ENCODE results near the gene ZDHHC19. TPM values are rescaled to one million over a fixed set of nuclear protein-coding genes. Genes with fewer than 3 reads are reported as not detected.
"Not testable (repeated sequence)": the region's sequence is repeated elsewhere in the genome, so short reads cannot be mapped to it uniquely, and the experiment has no call there.

Gene ZDHHC19
- total RNA-seq, 4 donors from 2014 or later: not detected

DNA sequence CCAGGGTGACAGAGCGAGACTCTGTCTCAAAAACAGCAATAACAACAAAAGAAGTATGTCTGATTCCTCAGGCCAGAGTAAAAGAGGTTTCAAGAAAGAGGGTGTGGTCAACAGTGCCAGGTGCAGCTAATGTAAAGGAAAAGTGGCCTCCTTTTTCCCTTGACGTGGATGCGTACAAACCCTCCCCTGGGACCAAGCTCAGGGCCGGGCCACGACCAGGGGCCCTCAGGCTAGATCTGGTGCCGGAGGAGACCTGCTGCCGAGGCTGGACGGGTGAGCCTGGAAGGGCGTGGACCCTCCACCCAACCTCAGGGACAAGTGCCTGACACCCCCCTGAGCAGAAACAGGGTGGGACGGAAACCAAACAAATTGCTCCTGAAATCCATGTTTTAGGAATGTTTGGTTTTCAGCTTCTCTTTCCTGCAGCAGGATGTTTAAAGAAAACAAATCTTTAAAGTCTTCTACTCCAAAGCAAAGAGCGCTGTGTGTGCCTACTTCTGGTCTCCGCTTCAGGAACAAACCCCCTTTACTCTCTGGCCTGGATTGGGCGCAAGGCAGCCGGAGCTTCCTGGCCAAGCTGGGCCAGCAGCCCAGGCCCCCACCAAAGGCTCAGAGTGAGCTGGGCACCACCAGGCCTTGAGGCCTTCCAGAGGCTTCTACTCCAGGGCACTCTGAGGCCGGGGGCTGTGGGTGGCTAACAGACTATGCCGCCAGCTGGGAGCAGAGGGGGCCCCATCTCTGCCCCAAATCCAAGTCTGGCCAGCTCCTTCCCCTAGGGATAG is 21.4 kb downstream of the ZDHHC19 start:
- Histone ChIP-seq H3K9me3 (no peaks in the 10 kb centered on the region), H3K4me3 (replicated peaks in 1 of 3) (no peak overlapping the region), H3K27me3 (no peaks in the 10 kb centered on the region), H3K4me1 (no peaks in the 10 kb centered on the region), H3K36me3 (no peaks in the 10 kb centered on the region), H3K27ac (no peak overlapping the region)
- intact Hi-C loops (cut with DNase I): no loop called here
- DNase-seq: no peak
- no peak for TF ChIP-seq POLR2A (IDR thresholded peaks at IDR 0.05)
- no peak for TF ChIP-seq CTCF (IDR thresholded peaks at IDR 0.05)
- WGBS, 2 donors: 78 to 82% methylated on average over 15 to 16 of the region's 16 CpGs

DNA sequence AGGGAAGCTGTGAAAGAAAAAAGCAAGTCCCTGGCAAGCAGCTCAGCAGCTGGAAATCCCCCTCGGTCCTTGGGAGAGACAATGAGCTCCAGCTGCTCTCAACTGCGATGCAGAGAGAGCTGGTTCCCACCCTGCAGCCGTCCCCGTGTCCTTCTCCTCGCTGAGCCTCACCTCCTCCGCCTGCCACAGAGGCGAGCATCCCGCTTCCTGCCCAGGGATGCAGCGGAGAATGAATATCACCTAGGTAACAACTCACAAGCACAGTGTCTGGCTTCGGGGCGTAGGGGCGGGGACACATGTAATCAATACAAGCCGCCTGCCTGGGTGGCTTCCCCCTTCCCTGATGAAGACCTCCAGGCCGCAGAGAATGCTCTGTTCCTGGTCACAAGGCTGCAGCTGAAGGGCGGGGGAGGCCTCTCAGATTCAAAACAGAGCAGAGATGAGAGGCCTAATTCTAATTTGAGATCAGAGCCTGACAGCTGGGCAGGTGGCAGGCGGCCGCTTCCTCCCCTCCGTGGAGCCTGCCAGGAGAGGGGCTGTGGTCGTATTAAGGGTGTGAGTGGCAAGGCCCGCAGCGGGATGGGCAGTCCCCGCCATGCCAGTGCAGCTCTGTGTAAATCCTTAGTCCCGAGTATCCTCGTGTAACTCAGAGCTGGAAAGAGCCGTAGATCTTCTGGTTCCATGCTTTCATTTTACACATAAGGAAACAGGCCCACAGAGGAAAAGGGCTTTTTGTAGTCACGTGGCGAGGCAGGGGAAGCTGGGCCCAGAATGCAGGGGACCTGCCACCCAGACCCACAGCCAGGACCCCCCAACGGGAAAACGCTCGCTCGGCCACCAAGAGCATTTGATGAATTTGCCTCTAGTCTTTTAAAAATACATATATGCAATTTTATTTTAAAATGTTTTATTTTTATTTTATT is 24.3 kb downstream of the ZDHHC19 start:
- no peaks in the 10 kb centered on the region for H3K36me3 ChIP-seq
- H3K4me3 ChIP-seq (replicated peaks in 1 of 3): no peak overlapping the region
- 52 to 53% methylated on average over 28 to 31 of the region's 31 CpGs for WGBS, 2 donors
- H3K27me3 ChIP-seq: no peaks in the 10 kb centered on the region
- intact Hi-C loops (cut with DNase I): no loop called here
- H3K27ac ChIP-seq: no peak overlapping the region
- no peak for DNase-seq
- H3K4me1 ChIP-seq: no peaks in the 10 kb centered on the region
- H3K9me3 ChIP-seq: no peaks in the 10 kb centered on the region
- no peak for TF ChIP-seq POLR2A (IDR thresholded peaks at IDR 0.05)
- TF ChIP-seq CTCF (IDR thresholded peaks at IDR 0.05): no peak

GRCh38 chr3:196184881-196185280 is 26.3 kb downstream of the ZDHHC19 start:
- Histone ChIP-seq H3K27me3 (no peaks in the 10 kb centered on the region), H3K27ac (no peak overlapping the region), H3K9me3 (no peaks in the 10 kb centered on the region), H3K36me3 (no peaks in the 10 kb centered on the region), H3K4me3 (replicated peaks in 1 of 3) (no peak overlapping the region), H3K4me1 (no peaks in the 10 kb centered on the region)
- intact Hi-C loops (cut with DNase I): no loop called here
- 95 to 99% methylated on average over 12 to 15 of the region's 15 CpGs for WGBS, 2 donors
- TF ChIP-seq POLR2A (IDR thresholded peaks at IDR 0.05) (no peak), CTCF (IDR thresholded peaks at IDR 0.05) (no peak)
- no peak for DNase-seq

GRCh38 chr3:196184169-196184432 is 27.1 kb downstream of the ZDHHC19 start:
- intact Hi-C loops (cut with DNase I); H3K9me3 ChIP-seq; H3K27me3 ChIP-seq; H3K4me3 ChIP-seq (replicated peaks in 1 of 3); DNase-seq; H3K27ac ChIP-seq; H3K36me3 ChIP-seq; H3K4me1 ChIP-seq: not testable (repeated sequence)
- 67 to 71% methylated on average over 4 of the region's 4 CpGs for WGBS, 2 donors

- Histone ChIP-seq H3K4me1 (no peaks in the 10 kb centered on the region), H3K36me3 (no peaks in the 10 kb centered on the region), H3K27ac (no peak overlapping the region), H3K4me3 (replicated peaks in 1 of 3) (no peak overlapping the region), H3K27me3 (no peaks in the 10 kb centered on the region), H3K9me3 (no peaks in the 10 kb centered on the region)
- intact Hi-C loops (cut with DNase I): no loop called here
- 81 to 91% methylated on average over 10 of the region's 10 CpGs for WGBS, 2 donors
- DNase-seq: no peak
- TF ChIP-seq CTCF (IDR thresholded peaks at IDR 0.05) (no peak), POLR2A (IDR thresholded peaks at IDR 0.05) (no peak)
These were observed 30.1 kb downstream of the ZDHHC19 start for GRCh38 chr3:196181127-196181546.

Measured in thyroid gland (tissue), 4 donors.